B cell (primary cell): ENCODE results near the gene ATRNL1. TPM values are rescaled to one million over a fixed set of nuclear protein-coding genes. Genes with fewer than 3 reads are reported as not detected.
"Not testable (repeated sequence)": the region's sequence is repeated elsewhere in the genome, so short reads cannot be mapped to it uniquely, and the experiment has no call there.

Experiments
- ATAC-seq: fragments of 200-7000 bp; cut with Tn5 transposase; one replicate; pipeline ENCODE4 v1.10.0; 2021; ENCODE audit warnings: low read depth, mild to moderate bottlenecking, moderate number of reproducible peaks, moderate library complexity
- CTCF ChIA-PET: fragments of 350-600 bp; sonication (Branson Sonifier 250); formaldehyde crosslinking; loops from one replicate; lab custom pipeline; 2021; ENCODE audit warnings: antibody characterized with exemption, inconsistent platforms; lab: Charles Lee
- POLR2A ChIA-PET: fragments of 350-600 bp; sonication (Branson Sonifier 250); formaldehyde crosslinking; loops from one replicate; lab custom pipeline; 2021; ENCODE audit warnings: antibody characterized with exemption; lab: Charles Lee
- DNase-seq: peaks from one replicate; pipeline ENCODE4 v3.0.0; 2013
- H2AFZ ChIP-seq: 2 replicates; pipeline ENCODE4 v1.6.1; 2012; ENCODE audit warnings: mild to moderate bottlenecking, low read depth, low read length; ENCODE audit not compliant: insufficient read depth, poor library complexity, severe bottlenecking
- H3K27ac ChIP-seq, 2 donors: 1 replicate in 1 of 2; 2 replicates in 1 of 2; pipeline ENCODE4 v1.5.1; 2012 to 2013; ENCODE audit warnings: low read length in 2 of 2, mild to moderate bottlenecking in 2 of 2, moderate library complexity in 1 of 2
- H3K27me3 ChIP-seq, 4 experiments: fragments of 200-600 bp in 1 of 4; sonication (generic) in 1 of 4; replicated peaks in 1 of 4; 1 replicate in 2 of 4; 2 replicates in 2 of 4; pipeline versions ENCODE4 v1.6.1 to v1.7.0; 2013 to 2016; ENCODE audit warnings: low read length in 3 of 4, mild to moderate bottlenecking in 2 of 4, mixed read lengths in 1 of 4, moderate library complexity in 1 of 4; ENCODE audit not compliant: insufficient read depth in 4 of 4, control insufficient read depth in 3 of 4; ENCODE audit errors: control extremely low read depth in 1 of 4
- H3K36me3 ChIP-seq, 2 experiments: replicated peaks in 1 of 2; 1 replicate in 1 of 2; 2 replicates in 1 of 2; pipeline versions ENCODE4 v1.6.1 to v1.7.1; 2013; ENCODE audit warnings: low read length in 1 of 2; ENCODE audit not compliant: insufficient read depth in 2 of 2, control insufficient read depth in 1 of 2; ENCODE audit errors: control extremely low read depth in 1 of 2, extremely low read depth in 1 of 2
- H3K4me1 ChIP-seq, 2 donors: fragments of 200-600 bp in 1 of 2; sonication (generic) in 1 of 2; 1 replicate in 1 of 2; 2 replicates in 1 of 2; pipeline versions ENCODE4 v1.5.1 to v1.6.1; 2013 to 2017; ENCODE audit warnings: low read length in 2 of 2; ENCODE audit not compliant: control insufficient read depth in 2 of 2, insufficient read depth in 2 of 2
- H3K4me2 ChIP-seq: replicated peaks from 2 replicates; pipeline ENCODE3; 2012; ENCODE audit warnings: mild to moderate bottlenecking, low read depth, low read length; ENCODE audit not compliant: poor library complexity, severe bottlenecking
- H3K4me3 ChIP-seq, 5 experiments: fragments of 200-600 bp in 1 of 5; sonication (generic) in 1 of 5; 1 replicate in 3 of 5; 2 replicates in 2 of 5; pipeline versions ENCODE4 v1.5.1 to v1.7.0; 2011 to 2016; ENCODE audit warnings: low read length in 4 of 5, mild to moderate bottlenecking in 4 of 5, low read depth in 2 of 5, control low read depth in 1 of 5, moderate library complexity in 1 of 5; ENCODE audit not compliant: insufficient read depth in 1 of 5; ENCODE audit errors: control extremely low read depth in 1 of 5, extremely low read depth in 1 of 5
- H3K79me2 ChIP-seq: fragments of 200-600 bp; sonication (generic); one replicate; pipeline ENCODE4 v1.6.0; 2016; ENCODE audit warnings: low read length; ENCODE audit not compliant: control insufficient read depth, insufficient read depth
- H3K9ac ChIP-seq: fragments of 200-600 bp; sonication (generic); 2 replicates; pipeline ENCODE4 v1.6.1; 2017; ENCODE audit warnings: mild to moderate bottlenecking, low read length, moderate library complexity
- H3K9me3 ChIP-seq, 3 donors: one replicate each; pipeline versions ENCODE4 v1.6.1 to v1.7.1; 2013; ENCODE audit warnings: low read length in 2 of 3; ENCODE audit not compliant: control insufficient read depth in 2 of 3, insufficient read depth in 1 of 3; ENCODE audit errors: control extremely low read depth in 1 of 3
- H4K20me1 ChIP-seq: 2 replicates; pipeline ENCODE4 v1.6.0; 2012; ENCODE audit warnings: mild to moderate bottlenecking, low read length; ENCODE audit not compliant: insufficient read depth, control insufficient read depth, poor library complexity, severe bottlenecking
- H3K27ac Mint-ChIP-seq: one replicate; pipeline ENCODE4 v1.8.0; 2021; ENCODE audit warnings: mixed read lengths
- H3K27me3 Mint-ChIP-seq: one replicate; pipeline ENCODE4 v1.8.0; 2021; ENCODE audit warnings: mixed read lengths
- H3K4me1 Mint-ChIP-seq: one replicate; pipeline ENCODE4 v1.8.0; 2021; ENCODE audit warnings: mixed read lengths
- H3K4me3 Mint-ChIP-seq: one replicate; pipeline ENCODE4 v1.8.0; 2021; ENCODE audit warnings: mixed read lengths
- H3K9me3 Mint-ChIP-seq: one replicate; pipeline ENCODE4 v1.8.0; 2022; ENCODE audit warnings: mixed read lengths; ENCODE audit not compliant: insufficient read depth
- EZH2 ChIP-seq: IDR thresholded peaks from 2 replicates; pipeline ENCODE4 v1.6.1; 2012; ENCODE audit warnings: borderline replicate concordance, low read depth, mild to moderate bottlenecking, moderate library complexity, low read length; ENCODE audit not compliant: insufficient read depth, poor library complexity, severe bottlenecking
- WGBS: methylation state at CpG from one replicate; pipeline ENCODE4 v1.1.5; 2013; ENCODE audit warnings: missing lambda C conversion rate; ENCODE audit not compliant: insufficient coverage; 5-methylcytosine and 5-hydroxymethylcytosine counted together
- intact Hi-C: fragments of 100-400 bp; cut with micrococcal nuclease; formaldehyde crosslinking; loops from one replicate; pipeline ENCODE4 v1.10.0; 2022
- polyA plus RNA-seq: library from polyadenylated mRNA; depleted of rRNA; stranded (reverse); fragments of >200 nt; gene quantifications from 2 replicates; pipeline ENCODE4 v1.2.3, GENCODE V29; 2012
- total RNA-seq, 2 donors: library from RNA; stranded (reverse); fragments of 120-200 nt in 1 of 2; gene quantifications; 1 replicate in 1 of 2; 2 replicates in 1 of 2; pipeline versions ENCODE4 v1.2.3 to v1.2.4, GENCODE V29; 2013 to 2022
- TF ChIP-seq, protein P1 (sequence below): fragments of 200-600 bp; IDR thresholded peaks from one replicate; pipeline ENCODE4 v1.8.0; 2022; ENCODE audit warnings: antibody characterized with exemption, mild to moderate bottlenecking

ATRNL1 gene
- total and polyA plus RNA-seq, 2 donors (not counting 1 experiment from before 2014, with no cell fraction given), result 0.24 to 2.2 TPM

GRCh38 chr10:115747811-115748210, 654.6 kb downstream of the ATRNL1 start:
- Mint-ChIP-seq H3K9me3 (no peaks in the 10 kb centered on the region), H3K4me3 (no peak overlapping the region), H3K27me3 (no peaks in the 10 kb centered on the region), H3K4me1 (no peaks in the 10 kb centered on the region), H3K27ac (no peak overlapping the region)
- TF ChIP-seq EZH2, result no peak
- TF ChIP-seq, protein P1, sequence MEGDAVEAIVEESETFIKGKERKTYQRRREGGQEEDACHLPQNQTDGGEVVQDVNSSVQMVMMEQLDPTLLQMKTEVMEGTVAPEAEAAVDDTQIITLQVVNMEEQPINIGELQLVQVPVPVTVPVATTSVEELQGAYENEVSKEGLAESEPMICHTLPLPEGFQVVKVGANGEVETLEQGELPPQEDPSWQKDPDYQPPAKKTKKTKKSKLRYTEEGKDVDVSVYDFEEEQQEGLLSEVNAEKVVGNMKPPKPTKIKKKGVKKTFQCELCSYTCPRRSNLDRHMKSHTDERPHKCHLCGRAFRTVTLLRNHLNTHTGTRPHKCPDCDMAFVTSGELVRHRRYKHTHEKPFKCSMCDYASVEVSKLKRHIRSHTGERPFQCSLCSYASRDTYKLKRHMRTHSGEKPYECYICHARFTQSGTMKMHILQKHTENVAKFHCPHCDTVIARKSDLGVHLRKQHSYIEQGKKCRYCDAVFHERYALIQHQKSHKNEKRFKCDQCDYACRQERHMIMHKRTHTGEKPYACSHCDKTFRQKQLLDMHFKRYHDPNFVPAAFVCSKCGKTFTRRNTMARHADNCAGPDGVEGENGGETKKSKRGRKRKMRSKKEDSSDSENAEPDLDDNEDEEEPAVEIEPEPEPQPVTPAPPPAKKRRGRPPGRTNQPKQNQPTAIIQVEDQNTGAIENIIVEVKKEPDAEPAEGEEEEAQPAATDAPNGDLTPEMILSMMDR, result no peak
- H4K20me1 ChIP-seq, result no peaks in the 10 kb centered on the region
- H3K4me3 ChIP-seq, result no peak overlapping the region
- no peak overlapping the region for H2AFZ ChIP-seq
- no peaks in the 10 kb centered on the region for H3K4me1 ChIP-seq
- ChIA-PET CTCF (no interaction called here), POLR2A (no interaction called here)
- H3K27me3 ChIP-seq, result no peaks in the 10 kb centered on the region
- H3K9ac ChIP-seq, result no peak overlapping the region
- no peak for DNase-seq
- H3K36me3 ChIP-seq, result no peaks in the 10 kb centered on the region
- H3K4me2 ChIP-seq, result no peak overlapping the region
- no peak for ATAC-seq
- WGBS, result no CpG with 5 or more reads among the region's 2 CpGs
- no peaks in the 10 kb centered on the region for H3K79me2 ChIP-seq
- H3K9me3 ChIP-seq, result no peaks in the 10 kb centered on the region
- intact Hi-C loops, result no loop called here
- H3K27ac ChIP-seq, result no peak overlapping the region

GRCh38 chr10:115758488-115758887, 665.3 kb downstream of the ATRNL1 start:
- ATAC-seq, H3K4me3 Mint-ChIP-seq, H3K9me3 ChIP-seq, H3K4me1 ChIP-seq, H3K27ac ChIP-seq, H3K4me3 ChIP-seq, H3K27me3 ChIP-seq, intact Hi-C loops, DNase-seq, H3K9ac ChIP-seq, H3K79me2 ChIP-seq, H3K9me3 Mint-ChIP-seq, H3K36me3 ChIP-seq, H2AFZ ChIP-seq, H3K4me2 ChIP-seq, CTCF ChIA-PET, H4K20me1 ChIP-seq, H3K27ac Mint-ChIP-seq, POLR2A ChIA-PET, H3K4me1 Mint-ChIP-seq, H3K27me3 Mint-ChIP-seq: not testable (repeated sequence)
- 74% methylated on average over 5 of the region's 8 CpGs for WGBS
